Activated T-helper 1 cell treated with anti-CD3 and anti-CD28 coated beads, Interleukin-2, amount 50 U/mL, for 16 hours (primary cell): ENCODE measurements around the gene PRKCH.

Source experiments
- DNase-seq, 2 donors: peaks; one replicate each; pipeline ENCODE4 v3.0.0-alpha.2; 2020; ENCODE audit warnings: low read depth in 1 of 2, low spot score in 1 of 2

Gene PRKCH

DNA sequence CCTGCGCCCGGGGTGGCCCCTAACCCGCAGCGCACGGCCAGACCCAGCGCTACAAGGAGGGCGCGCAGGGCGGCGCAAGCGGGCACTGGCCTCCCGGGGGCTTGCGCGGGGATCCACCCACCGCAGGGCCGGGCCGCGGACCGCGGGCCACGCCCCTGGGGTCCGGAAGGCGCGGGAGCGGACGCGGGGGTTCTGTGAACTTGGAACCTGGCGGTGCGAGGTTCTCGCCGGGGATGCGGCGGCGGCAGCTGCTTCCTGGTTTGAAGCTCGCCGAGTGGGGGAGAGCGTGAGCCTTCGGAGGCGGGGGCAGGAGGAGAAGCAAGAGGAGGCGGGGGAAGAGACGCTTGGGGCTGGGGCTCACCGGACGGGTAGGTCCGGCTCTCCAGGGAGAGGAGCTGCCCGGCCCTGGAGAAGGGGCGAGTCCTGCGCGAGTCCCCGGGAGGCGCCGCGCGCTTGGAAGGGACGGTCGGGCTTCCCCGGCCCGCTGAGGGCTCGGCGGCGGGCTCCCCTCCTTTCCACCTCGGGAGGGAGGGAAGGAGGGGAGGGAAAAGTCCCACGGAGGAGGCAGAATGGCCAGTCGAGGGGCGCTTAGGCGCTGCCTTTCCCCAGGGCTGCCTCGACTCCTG, at the start of gene PRKCH:
Gene PRKCH, plus strand, starts transcription at position 195 of the 626 bp plus-strand sequence. CDS start 523 bp downstream, outside the sequence.
- peak; percentile 68 to 76 for DNase-seq

DNA sequence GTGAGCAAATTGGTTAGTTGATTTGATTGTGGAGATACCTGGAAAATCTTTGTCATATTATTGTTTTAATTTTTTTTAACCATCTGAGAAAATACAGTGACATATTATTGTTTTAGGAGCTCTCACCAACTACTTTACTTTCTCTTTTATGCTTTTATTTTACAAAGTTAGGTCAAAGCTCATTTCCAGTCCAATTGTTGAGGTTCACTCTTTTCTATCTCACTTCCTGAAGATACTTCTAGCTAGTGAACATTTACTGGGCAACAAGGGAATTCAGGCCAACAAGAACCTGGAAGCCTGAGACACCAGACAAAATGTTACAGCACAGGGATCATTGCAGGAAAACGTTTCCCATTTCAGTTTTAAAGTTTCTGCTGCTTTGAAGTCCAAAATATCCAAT, 44.1 kb upstream of the PRKCH start:
- DNase-seq = no peak

- DNase-seq = no peak
Observed at GRCh38 chr14:61277784-61278183, 43.6 kb upstream of the PRKCH start.

- no peak for DNase-seq
Observed at GRCh38 chr14:61279082-61279481, 42.3 kb upstream of the PRKCH start.

DNA sequence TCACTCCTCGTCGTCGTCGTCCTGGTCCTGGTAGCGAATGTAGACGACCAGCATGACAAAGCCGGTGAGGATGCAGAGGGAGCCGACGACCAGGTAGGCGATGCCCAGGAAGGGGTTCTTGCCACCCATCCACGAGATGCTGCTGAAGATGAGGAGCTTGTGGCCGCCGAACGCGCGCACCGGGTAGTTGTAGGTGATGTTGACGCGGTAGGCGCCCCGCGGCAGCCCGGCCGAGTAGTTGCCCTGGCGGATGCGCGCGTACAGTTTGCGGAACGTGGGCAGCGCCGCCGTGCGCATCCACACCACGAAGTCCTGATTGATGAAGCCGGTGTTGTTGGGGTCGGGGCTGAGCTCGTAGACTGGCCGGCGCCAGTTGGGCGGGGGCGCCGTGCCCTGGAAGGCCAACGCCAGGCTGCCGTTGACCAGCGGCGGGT, 41.3 kb upstream of the PRKCH start:
- DNase-seq = peak in 1 of 2 donors; percentile 8

- peak; percentile 64 to 68 for DNase-seq
Observed at GRCh38 chr14:61280526-61281185, 40.7 kb upstream of the PRKCH start.

DNA sequence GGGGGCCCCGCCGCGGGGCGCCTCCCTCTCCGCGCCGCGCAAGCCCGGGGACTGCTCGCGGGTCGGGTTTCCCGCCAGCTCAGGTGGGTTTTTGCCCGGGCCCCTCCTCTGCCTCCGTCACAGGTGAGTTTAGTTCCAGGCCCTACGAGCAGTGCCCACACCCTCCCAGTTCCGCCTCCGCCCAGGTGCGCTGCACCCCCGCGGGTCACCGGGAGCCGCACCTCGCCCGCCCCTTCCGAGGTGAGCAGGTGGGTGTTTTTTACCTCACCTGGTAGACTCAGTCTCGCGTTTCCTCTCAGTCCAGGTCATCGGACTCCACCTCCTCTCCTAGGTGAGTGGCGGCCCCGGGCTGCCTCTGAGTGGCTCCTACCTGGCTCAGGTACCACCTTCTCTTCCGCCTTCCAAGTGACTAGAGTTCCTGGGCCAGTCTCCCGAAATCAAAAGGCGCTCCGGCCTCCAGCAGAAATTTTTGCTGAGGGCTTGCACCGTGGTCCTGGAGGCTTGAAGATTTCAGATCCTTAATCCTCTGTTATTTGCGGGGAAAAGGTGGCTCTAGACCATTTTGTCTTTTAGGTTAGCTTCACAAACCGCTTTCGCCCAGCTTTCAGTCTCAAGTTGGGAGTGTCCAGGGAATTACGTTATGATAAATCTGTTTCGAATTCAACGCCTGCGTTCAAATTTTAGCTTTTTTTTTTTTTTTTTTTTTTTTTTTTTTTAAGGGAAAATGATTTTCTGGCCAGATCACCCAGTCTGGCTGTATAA, 40.0 kb upstream of the PRKCH start, which contains the start of gene TMEM30B:
Gene TMEM30B, minus strand, starts transcription at position 153 of the 762 bp plus-strand sequence. CDS start 191 bp downstream, outside the sequence.
- peak in 1 of 2 donors; percentile 11 for DNase-seq

GRCh38 chr14:61281948-61282275, 39.5 kb upstream of the PRKCH start:
- DNase-seq = no peak

GRCh38 chr14:61282746-61283145, 38.6 kb upstream of the PRKCH start:
- DNase-seq = no peak

DNA sequence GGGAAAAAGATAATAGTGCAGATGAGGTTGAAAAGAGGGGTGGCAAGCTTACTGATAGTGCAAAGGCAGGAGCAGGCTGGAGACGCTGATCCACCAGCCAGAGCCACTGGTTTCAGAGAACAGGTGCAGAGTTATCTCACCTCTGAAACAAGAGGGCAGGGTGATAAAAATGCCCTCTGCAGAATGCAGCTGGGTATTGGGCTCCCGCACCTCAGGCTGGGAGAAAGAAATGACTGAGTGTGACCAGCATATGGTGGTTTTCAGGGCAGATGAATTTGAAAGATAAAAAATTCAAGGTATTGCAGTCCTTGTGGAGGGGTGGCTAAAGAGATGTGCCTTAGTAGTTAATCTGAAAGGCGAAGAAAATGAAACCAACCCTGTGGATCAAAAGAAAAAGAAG, 37.4 kb upstream of the PRKCH start:
- DNase-seq = no peak

DNA sequence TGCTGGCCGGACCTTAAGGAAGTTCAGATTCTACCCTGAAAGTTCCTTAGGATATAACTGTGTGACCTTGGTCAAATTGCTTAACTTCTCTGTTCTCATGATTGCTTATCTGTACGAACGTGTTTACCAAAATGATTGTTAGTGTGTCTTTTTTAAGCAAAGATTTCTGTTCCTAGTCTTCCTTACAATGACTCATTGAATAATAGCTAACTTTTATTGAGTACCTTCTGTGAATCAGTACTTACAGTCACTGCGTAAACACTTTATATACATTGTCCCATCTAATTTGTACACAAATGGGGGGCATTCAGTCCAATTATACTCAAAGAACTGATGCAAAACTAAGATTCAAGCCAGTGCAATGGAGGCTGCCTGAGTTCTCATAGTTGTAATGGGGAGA, 36.0 kb upstream of the PRKCH start:
- no peak for DNase-seq

DNA sequence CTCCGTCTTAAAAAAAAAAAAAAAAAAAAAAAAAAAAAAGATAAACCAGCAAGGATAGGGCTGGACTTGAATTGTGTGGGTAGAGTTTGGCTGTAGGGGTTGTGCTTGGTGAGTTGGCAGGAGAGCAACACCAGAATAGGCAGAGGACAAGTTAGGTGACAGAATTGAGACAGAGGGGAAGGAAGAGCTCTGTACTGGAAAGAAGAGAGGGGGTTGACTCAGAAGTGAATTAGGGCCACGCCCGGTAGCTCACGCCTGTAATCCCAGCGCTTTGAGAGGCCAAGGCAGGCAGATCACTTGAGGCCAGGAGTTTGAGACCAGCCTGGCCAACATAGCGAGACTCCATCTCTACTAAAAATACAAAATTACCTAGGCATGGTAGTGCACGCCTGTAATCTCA, 34.2 kb upstream of the PRKCH start:
- DNase-seq = no peak

- DNase-seq = no peak
Observed at GRCh38 chr14:61288228-61288627, 33.2 kb upstream of the PRKCH start.

DNA sequence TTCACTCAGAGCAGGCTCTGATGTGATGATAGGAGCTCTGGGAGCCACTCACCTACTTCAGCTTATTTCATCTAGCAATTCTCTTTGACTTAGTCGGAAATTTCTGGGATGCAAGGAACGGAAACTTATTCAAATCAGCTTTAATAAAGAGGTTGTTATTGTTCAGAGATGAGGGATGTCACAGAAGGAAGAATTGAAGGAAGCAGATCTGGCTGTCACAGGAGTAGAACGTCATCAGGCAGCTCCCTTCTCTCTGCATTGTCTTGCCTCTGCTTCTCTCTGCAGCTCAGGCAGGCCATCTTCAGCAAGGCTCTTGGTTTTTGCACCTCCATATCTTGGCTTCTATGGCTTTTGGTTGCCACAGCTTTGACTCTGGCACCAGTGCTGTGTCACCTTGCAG, 32.7 kb upstream of the PRKCH start:
- DNase-seq = no peak

DNA sequence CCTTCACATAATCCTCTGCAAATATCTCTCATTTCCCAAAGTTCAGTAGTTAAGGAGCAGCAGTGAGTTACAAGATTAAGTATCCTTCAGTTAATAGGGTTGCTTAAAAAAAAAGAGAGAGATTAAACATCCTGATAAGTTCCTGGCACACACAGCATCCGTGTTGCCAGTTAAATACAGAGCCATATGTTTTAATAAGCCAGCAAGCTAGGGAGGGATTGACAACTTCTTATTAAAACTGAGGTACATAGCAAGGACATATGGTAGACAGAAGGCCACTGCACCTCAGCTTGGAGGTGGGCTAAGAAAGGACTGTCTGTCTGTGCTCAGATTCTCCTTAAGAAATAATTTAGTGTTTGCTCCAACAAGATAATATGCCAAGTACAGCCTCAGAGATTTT, 30.7 kb upstream of the PRKCH start:
- DNase-seq = no peak

GRCh38 chr14:61296151-61296550, 25.2 kb upstream of the PRKCH start:
- no peak for DNase-seq

DNA sequence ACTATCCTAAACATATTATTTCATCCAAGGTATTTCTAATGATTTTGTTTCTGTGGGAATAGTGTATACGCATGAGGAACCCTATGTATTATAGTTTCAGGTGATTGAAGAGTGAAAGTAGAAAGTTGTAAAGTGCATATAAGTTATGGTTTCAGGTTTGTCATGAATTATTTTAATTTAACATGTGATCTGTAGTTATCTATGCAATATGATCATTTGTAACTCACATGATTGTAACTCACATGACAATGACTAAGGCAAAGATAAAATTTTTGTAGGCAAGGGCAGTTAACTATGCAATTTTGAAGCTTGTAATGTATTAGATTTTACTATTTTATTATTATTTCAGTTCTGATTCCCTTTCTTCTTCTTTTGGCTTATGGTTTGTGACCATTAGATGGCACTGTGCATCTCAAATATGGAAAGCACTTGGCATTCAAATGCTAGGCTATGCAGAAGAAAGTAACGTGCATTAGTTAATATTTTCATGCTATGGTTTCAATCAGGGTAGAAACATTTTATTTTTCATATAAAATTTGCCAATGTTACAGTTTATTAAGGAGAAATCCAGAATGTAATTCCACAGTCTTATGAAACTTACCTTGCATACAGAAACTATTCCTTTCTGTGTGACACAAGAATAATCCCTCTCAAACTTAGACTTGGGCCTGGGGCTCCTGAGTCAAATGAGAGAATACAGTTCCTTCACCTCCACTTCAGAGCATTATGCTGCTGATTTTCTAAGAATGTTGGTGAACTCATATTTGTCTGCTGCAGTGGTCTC, 24.5 kb upstream of the PRKCH start:
- no peak for DNase-seq

DNA sequence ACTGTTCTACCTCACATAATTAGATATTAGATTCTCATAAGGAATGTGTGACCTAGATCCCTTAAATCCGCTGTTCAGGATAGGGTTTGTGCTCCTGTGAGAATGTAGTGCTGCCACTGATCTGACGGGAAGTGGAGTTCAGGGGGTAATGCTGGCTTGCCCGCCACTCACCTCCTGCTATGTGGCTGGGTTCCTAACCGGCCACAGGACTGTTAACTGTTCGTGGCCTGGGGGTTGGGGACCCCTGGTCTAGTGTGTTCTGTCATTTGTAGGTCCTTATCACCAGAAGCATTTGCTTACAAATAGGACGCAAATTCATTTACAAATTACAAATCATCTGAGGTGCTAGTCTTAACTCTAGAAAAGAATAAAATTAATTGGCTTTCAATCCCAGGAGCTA, 23.8 kb upstream of the PRKCH start:
- DNase-seq = no peak

DNA sequence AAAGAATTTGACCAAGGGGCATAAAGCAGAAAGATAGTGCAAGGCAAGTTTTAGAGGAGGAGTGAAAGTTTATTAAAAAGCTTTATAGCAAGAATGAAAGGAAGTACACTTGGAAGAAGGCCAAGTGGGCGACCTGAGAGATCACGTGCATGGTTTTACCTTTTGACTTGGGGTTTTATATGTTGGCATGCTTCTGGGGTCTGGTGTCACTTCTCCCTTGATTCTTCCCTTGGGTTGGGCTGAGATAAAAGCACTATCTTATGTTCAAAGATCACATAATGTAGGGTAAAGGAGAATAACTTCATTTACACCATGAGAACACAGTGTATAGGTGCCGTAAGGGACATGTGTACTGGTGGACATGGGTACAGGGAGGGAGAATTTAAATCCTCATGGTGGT, 22.6 kb upstream of the PRKCH start:
- DNase-seq = no peak

DNA sequence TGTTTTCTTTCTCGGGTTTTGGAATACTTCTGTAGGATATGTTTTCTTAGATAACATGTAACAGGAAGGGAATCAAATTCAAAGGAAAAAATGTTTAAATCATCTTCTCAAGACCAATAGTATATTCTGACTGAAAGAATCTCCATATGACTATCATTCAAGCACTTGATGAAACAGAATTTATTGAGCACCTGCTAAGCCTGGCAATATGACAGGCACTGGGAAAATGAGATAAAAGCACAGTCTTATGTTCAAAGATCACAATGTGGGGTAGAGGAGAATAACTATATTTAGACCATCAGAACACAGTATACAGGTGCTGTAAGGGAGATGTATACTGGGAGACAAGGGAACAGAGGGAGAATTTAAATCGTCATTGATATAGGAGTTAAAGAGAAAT, 21.2 kb upstream of the PRKCH start:
- DNase-seq = no peak

DNA sequence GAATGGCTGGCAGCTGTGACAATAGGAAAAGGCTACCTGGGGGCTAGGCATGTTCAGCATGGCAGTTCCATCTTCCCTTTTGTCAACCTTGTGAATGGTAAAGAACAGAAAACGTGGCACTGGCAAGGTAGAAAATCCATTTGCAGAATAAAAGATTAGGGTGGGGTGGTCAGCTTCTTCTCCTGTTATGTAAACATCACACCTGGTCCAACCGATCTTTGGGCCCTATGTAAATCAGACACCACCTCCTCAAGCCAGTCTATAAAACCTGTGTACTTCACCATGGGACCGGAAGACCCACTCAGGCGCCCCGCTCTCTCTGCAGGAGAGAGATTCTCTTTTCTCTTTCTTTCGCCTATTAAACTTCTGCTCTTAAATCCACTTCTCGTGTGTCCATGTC, 20.6 kb upstream of the PRKCH start:
- DNase-seq = no peak
